ENCODE measurements around the gene WDR37.
A peak's percentile ranks its signal among the peaks of the same experiment; 100 is the strongest.

WDR37 gene

GRCh38 chr10:1130995-1131790 lies 75.0 kb downstream of the WDR37 start:
- no peak for DNase-seq

DNA sequence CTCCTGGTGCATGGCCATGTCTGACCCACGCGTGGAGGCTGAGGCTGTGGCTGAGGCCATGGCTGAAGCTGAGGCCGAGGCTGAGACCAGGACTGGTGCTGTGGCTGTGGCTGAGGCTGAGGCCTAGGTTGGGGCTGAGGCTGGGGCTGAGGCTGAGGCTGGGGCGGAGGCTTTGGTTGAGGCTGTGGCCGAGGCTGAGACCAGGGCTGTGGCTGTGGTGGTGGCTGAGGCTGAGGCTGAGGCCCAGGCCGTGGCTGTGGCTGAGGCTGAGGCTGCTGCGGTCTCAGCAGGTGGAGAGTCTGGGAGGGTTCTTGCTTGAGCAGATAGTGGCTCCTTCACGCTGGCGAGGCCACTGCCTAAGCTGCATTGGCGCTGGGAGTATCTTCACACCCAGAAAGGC lies 76.4 kb downstream of the WDR37 start:
- no peak for DNase-seq

DNA sequence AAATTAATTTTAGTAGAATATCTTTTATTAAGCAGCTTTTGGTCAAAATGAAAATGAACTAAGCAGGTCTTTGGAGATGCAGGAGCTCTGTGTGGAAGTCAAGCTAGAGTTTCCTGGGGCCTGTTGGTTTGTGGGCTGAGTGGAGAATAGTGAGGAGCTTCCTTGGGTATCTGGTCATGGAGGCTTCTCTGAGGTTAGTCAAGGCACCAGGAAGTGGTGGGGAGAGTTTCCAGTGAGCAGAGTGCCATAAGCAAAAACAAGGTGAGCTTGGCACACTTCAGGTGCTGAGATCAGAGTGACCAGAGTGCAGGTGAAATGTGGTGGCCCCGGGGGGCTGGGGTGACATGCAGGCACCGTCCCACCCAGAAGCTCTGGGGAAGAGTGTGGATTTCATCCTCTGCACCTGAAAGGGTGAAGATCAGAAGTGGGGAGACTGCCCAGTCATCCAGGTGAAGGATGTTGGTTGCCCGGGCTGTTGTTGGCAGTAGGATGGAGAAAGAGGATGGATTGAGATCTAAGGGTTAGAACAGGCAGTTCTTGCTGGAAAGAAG lies 77.4 kb downstream of the WDR37 start:
- no peak for DNase-seq

DNA sequence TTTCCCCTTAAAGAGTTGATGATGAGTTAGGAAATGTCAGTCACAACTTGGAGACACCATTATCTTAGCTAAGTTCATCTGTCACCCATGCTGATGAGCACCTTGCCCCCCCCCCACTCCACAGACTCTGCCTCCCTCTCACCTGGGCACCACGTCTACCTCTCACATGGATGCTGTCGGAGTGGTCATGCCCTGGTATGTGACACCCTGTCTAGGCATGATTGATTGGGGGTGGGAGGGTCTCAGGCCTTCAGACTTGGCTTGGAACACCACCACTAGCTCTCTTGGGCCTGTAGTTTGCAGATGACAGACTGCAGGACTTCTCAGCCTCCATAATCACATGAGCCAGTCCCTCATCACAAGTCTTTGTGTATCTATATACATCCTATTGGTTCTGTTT lies 78.0 kb downstream of the WDR37 start:
- DNase-seq = no peak

GRCh38 chr10:1136268-1136667 lies 80.1 kb downstream of the WDR37 start:
- DNase-seq = no peak

DNA sequence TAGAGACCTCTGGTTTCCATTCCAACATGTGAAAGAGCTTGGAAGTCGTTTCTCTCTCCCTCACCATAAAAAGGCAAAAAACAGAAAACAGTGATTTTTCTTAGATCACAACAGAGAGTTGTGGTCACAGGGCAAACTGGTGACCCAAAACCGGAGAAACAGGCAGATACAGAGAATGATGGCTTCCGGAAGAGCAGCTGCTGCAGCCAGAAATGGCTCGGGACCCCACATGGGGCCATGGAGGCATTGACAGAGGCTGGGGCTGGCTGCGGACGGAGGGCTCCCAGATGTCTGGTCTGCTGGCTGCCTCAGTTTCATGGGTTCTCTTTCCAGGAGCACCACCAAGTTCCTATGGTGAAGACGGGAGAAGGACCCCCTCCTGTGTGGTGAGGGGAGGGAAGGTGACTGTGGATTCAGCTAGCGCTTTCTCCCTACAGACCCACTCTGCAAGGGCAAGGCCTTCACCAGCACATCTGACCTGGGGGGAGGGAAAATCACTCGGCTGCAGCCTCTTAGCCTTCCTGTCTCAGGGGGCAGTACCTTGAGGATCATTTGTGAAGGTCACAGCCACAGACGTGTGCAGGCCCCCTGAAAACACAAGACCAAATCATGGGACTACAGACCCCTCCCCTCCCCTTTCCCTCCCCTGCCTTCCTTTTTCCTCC lies 81.4 kb downstream of the WDR37 start:
- no peak for DNase-seq

- DNase-seq = no peak
These were observed 82.3 kb downstream of the WDR37 start for GRCh38 chr10:1138529-1138928.

DNA sequence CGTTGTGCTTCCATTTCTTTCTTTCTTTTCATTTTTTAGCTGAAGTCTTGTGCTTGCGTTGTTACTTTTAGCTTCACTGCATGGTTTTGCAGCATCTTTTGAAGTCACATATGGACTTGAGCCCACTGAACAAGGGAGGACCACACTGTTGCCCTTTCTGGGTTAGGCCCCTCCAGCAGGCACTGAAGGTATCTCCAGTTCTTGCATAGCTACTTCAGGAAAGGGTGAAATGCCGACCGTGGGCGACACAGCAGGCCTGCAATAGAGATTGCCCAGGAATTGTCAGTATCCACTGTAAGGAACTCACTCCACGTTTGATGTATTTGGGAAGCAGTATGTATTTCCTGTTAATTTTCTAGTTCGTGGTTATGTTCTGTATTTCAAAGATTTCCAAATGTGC lies 85.1 kb downstream of the WDR37 start:
- DNase-seq = no peak

DNA sequence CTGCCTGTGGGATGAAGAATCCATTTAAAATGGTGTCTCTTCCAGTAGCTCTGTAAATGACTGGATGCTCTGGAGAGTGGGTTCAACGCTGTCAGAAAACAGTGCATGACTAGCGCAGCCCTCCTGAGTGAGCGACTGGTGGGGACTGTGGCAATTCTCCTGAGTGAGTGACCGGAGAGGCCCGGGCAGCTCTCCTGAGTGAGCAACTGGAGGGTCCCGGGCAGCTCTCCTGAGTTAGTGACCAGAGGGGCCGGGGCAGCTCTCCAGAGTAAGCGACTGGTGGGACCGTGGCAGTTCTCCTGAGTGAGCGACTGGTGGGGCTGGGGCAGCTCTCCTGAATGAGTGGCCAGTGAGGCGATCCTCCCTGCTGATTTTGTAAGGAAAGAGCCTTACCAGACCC lies 85.5 kb downstream of the WDR37 start:
- no peak for DNase-seq

DNA sequence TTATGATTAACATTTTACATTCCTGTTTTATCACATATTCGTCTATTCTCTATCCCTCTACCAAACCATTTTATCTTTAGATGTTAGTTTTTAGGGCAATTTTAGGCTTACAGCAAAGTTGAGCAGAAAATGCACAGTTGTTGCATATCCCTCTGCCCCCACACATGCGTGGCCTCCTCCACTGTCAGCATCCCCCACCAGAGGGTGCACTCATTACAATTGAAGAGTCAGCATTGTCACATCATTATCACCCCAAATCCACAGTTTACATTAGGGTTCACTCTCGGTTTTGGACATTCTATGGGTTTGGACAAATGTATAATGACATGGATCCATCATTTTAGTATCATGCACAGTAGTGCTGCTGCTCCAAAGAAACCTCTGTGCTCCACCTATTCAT lies 86.4 kb downstream of the WDR37 start:
- peak in 1 of 2 donors; percentile 20 for DNase-seq

- no peak for DNase-seq
These were observed 91.6 kb downstream of the WDR37 start for GRCh38 chr10:1147810-1148209.

DNA sequence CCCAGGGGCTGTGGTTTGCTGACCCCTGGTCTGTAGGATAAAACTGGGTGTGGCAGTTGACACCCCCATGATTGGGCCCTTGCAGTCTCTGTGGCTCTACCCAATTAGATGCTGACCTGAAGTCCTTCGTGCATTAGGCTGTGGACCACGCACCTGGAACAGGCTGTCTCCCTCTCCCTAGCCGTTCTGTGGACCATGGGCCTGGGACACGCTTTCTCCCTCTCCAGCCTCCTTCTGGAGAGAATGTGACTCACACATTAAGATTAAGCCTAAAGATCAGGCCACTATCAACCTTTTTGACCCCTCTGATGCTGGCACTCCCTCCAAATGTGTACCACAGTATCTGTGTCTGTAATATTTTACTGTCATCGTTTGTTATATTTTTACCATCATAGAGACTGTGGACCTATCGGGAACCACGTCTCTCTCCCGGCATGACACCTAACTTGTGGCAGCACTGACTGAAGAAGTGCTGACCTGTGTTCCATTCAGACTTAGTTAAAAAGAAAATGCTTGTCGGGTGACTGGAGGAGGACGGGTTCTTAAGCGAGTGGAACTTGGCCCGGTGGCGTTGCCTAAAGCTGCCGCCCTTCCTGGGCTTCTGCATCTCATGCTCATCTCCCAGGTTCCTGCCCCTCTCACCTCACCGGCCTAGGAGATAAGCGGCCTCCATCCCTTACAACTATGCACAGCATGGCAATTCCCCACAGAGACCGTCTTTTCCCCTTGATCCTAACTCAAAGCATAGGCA lies 92.8 kb downstream of the WDR37 start:
- no peak for DNase-seq

DNA sequence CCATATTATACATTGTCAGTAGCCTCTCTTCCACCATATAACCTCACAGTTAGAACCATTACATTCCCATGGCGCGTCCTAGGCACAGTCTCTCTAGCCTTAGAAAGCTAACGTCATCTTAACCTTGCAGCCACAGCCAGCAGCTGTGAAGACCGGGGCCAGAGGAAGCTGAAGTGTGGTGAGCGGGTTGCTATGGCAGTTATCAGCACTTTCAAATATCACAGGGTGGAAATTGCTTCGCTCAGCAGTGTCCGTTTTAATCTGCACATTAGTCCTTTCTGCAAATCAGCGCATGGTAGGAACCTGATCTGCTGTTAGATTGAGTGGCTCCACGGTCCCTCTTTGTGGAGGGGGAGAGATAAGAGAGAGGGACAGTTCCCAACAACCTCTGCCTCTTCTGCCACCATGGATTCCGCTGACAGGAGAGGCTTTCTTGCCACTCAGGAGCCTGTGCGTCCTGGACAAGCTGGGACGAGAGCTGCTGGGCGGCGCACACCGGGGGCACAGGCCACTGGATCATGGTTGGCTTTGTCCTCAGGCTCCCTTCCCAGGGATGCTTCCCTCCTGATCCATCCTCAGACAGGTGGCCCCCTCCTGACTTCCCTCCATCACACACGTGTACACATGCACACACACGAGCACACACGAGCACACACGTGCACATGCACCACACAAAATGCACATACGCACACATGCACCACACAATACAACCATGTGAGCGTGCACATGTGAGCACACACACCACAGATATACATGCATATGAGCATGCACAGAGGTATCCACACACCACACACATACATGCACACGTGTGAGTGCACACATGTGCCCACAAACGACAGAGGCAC lies 93.8 kb downstream of the WDR37 start:
- DNase-seq = no peak

GRCh38 chr10:1150638-1150955 lies 94.4 kb downstream of the WDR37 start:
- DNase-seq = no peak

DNA sequence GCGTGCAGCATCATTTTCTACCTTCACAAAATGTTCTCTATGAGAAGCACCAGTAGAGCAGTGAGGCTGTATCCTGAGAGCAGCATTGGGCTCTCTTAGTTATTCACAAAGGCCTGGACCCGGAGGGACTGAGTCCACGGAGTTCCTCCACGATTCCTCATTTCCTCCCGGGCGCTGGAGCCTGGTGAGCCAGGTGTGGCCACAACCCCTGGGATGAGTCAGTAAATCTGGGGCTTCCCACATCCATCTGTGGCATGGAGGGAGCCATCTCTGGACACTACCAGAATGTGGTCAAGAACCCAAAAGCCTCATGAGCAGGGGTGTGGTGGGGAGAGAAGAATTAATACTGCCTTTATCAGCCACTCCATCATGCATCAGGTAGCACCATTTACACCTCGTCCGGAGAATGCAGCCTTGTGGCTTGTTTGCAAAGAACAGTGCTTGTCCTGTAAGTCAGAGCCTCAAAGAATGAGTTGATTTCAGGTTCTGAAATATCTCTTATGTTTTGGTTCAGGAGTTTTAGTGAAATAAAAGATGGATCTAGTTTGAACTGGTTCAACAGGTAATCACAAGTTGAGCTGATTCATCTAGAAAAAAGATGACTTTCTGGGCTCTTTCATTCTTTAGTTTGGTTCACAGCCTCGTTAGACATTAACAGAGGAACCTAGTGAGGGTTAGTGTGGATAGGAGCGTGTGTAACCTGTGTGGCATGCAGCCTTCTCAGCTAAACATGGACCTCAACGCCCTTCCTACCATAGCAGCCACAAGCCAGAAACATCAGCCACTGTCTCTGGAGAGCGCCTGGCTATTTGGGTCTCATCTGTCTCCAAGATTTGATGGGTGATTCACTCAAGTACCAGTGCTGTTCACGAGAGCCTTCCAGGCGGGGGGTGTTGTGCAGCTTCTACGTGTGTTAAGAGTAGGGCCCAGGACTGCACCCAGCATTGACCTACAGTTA lies 95.2 kb downstream of the WDR37 start:
- DNase-seq = no peak

- DNase-seq = no peak
These were observed 96.4 kb downstream of the WDR37 start for GRCh38 chr10:1152386-1153250.

GRCh38 chr10:1153251-1153763 lies 97.1 kb downstream of the WDR37 start:
- no peak for DNase-seq

GRCh38 chr10:1153805-1154351 lies 97.7 kb downstream of the WDR37 start:
- DNase-seq = no peak

- DNase-seq = no peak
These were observed 98.5 kb downstream of the WDR37 start for GRCh38 chr10:1154531-1155295.
